ENCODE measurements around the gene NSMF. TPM values are rescaled to one million over a fixed set of nuclear protein-coding genes. Genes with fewer than 3 reads are reported as not detected.

NSMF gene
- total RNA-seq = 39.5 and 45.0 TPM in 2 replicates

GRCh38 chr9:137459152-137459600, at the start of gene NSMF:
Gene NSMF (minus strand): TSS chr9:137459334. CDS start chr9:137459102, 232 bp downstream.

GRCh38 chr9:137441289-137441934, 17.7 kb downstream of the NSMF start, which contains the start of gene ENTPD8:
Gene ENTPD8 (minus strand): TSS chr9:137441357. CDS start chr9:137438285, 3,072 bp downstream.

GRCh38 chr9:137422604-137423513, 36.3 kb downstream of the NSMF start, which contains the start of the genes EXD3 and NOXA1:
Gene EXD3 (minus strand): TSS chr9:137423162. CDS start chr9:137395357, 27,805 bp downstream.
Gene NOXA1 (plus strand): TSS chr9:137423393. CDS start chr9:137423530, 137 bp downstream.

Other genes starting within 250 kb of the NSMF start
- gene RNF208, start 237.1 kb downstream of the NSMF start, total RNA-seq = not detected in 2 replicates
- gene CYSRT1, start 234.2 kb downstream of the NSMF start, total RNA-seq = 2.3 and 2.8 TPM in 2 replicates
- not detected in 2 replicates for gene RNF224, start 231.8 kb downstream of the NSMF start, total RNA-seq
- gene SLC34A3, start 228.4 kb downstream of the NSMF start, total RNA-seq = not detected in 2 replicates
- gene TUBB4B, start 218.0 kb downstream of the NSMF start, total RNA-seq = 798 and 901 TPM in 2 replicates
- not detected in 2 replicates for gene STPG3, start 208.0 kb downstream of the NSMF start, total RNA-seq
- gene NELFB, start 204.0 kb downstream of the NSMF start, total RNA-seq = 55.5 and 60.5 TPM in 2 replicates
- gene TOR4A, start 181.6 kb downstream of the NSMF start, total RNA-seq = 51.3 and 58.7 TPM in 2 replicates
- 0.18 TPM in 1 of 2 replicates, not detected in the other for gene NRARP, start 157.1 kb downstream of the NSMF start, total RNA-seq
- 7.3 and 22.8 TPM in 2 replicates for gene EXD3, start 36.2 kb downstream of the NSMF start, total RNA-seq
- gene NOXA1, start 35.9 kb downstream of the NSMF start, total RNA-seq = 0.18 TPM in 1 of 2 replicates, not detected in the other
- gene ENTPD8, start 18.0 kb downstream of the NSMF start, total RNA-seq = 0.86 TPM in 1 of 2 replicates, not detected in the other
- gene PNPLA7, start 91.1 kb upstream of the NSMF start, total RNA-seq = under 0.01 TPM in 1 of 2 replicates, not detected in the other
- gene MRPL41, start 92.5 kb upstream of the NSMF start, total RNA-seq = 77.3 and 101 TPM in 2 replicates
- 17.6 and 18.3 TPM in 2 replicates for gene DPH7, start 119.6 kb upstream of the NSMF start, total RNA-seq
- 14.4 and 19.7 TPM in 2 replicates for gene ZMYND19, start 131.2 kb upstream of the NSMF start, total RNA-seq
- gene ARRDC1, start 146.4 kb upstream of the NSMF start, total RNA-seq = 14.5 and 31.1 TPM in 2 replicates
- 40.2 and 50.2 TPM in 2 replicates for gene EHMT1, start 159.7 kb upstream of the NSMF start, total RNA-seq